HG02885 (cell line): ENCODE data around the gene PTGIS.

ENCODE experiments used
- ATAC-seq: cut with Tn5 transposase; IDR thresholded peaks from one replicate; pipeline ENCODE4 v1.9.1; 2021; ENCODE audit warnings: mild to moderate bottlenecking; ENCODE audit not compliant: unreplicated experiment, poor library complexity

Gene PTGIS

GRCh38 chr20:49597825-49598395 is 30.0 kb upstream of the PTGIS start:
- no peak for ATAC-seq

GRCh38 chr20:49595811-49596561 is 28.0 kb upstream of the PTGIS start:
- ATAC-seq = no peak

- no peak for ATAC-seq
These were observed 27.4 kb upstream of the PTGIS start for GRCh38 chr20:49595346-49595745.

- ATAC-seq = no peak
These were observed 27.0 kb upstream of the PTGIS start for GRCh38 chr20:49594931-49595315.

GRCh38 chr20:49594143-49594930 is 26.4 kb upstream of the PTGIS start:
- ATAC-seq = no peak

GRCh38 chr20:49593466-49594142 is 25.7 kb upstream of the PTGIS start:
- ATAC-seq = no peak

- ATAC-seq = no peak
These were observed 24.2 kb upstream of the PTGIS start for GRCh38 chr20:49592120-49592519.

GRCh38 chr20:49591217-49591865 is 23.4 kb upstream of the PTGIS start:
- no peak for ATAC-seq

- no peak for ATAC-seq
These were observed 22.5 kb upstream of the PTGIS start for GRCh38 chr20:49590163-49591017.

GRCh38 chr20:49589747-49590146 is 21.8 kb upstream of the PTGIS start:
- no peak for ATAC-seq

GRCh38 chr20:49587111-49587570 is 19.2 kb upstream of the PTGIS start:
- ATAC-seq = no peak

- no peak for ATAC-seq
These were observed 17.8 kb upstream of the PTGIS start for GRCh38 chr20:49585585-49586245.

- ATAC-seq = no peak
These were observed 16.8 kb upstream of the PTGIS start for GRCh38 chr20:49584418-49585382.

- ATAC-seq = no peak
These were observed 15.9 kb upstream of the PTGIS start for GRCh38 chr20:49583669-49584417.

GRCh38 chr20:49583343-49583668 is 15.4 kb upstream of the PTGIS start:
- no peak for ATAC-seq

- ATAC-seq = no peak
These were observed 14.7 kb upstream of the PTGIS start for GRCh38 chr20:49582413-49583334.
